AG04450 (cell line): ENCODE results near the gene BORCS8. TPM values are rescaled to one million over a fixed set of nuclear protein-coding genes. Genes with fewer than 3 reads are reported as not detected.

Source experiments
- CTCF ChIA-PET: fragments of 300-600, 350-600 bp; formaldehyde crosslinking; extraction: SDS; loops from one replicate; lab custom pipeline; 2022; ENCODE audit warnings: antibody characterized with exemption, inconsistent platforms; lab: Charles Lee
- POLR2A ChIA-PET: fragments of 350-600 bp; formaldehyde crosslinking; extraction: SDS; loops from one replicate; lab custom pipeline; 2021; ENCODE audit warnings: antibody characterized with exemption, inconsistent platforms; lab: Yijun Ruan, JAX
- DNase-seq: peaks from one replicate; pipeline ENCODE4 v3.0.0-alpha.2; 2011; ENCODE audit warnings: low read depth, low spot score
- H3K27ac ChIP-seq: one replicate; pipeline ENCODE4 v1.5.1; 2012; ENCODE audit warnings: low read depth, low read length, control low read depth
- H3K27me3 ChIP-seq: one replicate; pipeline ENCODE4 v1.6.0; 2012; ENCODE audit warnings: low read length; ENCODE audit not compliant: control insufficient read depth, insufficient read depth
- H3K4me3 ChIP-seq: 2 replicates; pipeline ENCODE4 v1.5.1; 2011; ENCODE audit warnings: mild to moderate bottlenecking, low read depth, low read length, control low read depth
- H3K9me3 ChIP-seq: 2 replicates; pipeline ENCODE4 v1.5.1; 2012; ENCODE audit warnings: low read length; ENCODE audit not compliant: control insufficient read depth, insufficient read depth
- polyA plus RNA-seq: library from polyadenylated mRNA; depleted of rRNA; stranded (reverse); fragments of >200 nt; gene quantifications from 2 replicates; pipeline ENCODE4 v1.2.3, GENCODE V29; 2011
- TF ChIP-seq, protein P1 (sequence below): IDR thresholded peaks from 2 replicates; pipeline ENCODE4 v1.5.1; 2011; ENCODE audit warnings: low read depth, low read length, control low read depth, inconsistent platforms

BORCS8 gene
- polyA plus RNA-seq, 1 experiment = 16.6 TPM

GRCh38 chr19:19236173-19236572 is 44.2 kb upstream of the BORCS8 start:
- ChIA-PET CTCF (no interaction called here), POLR2A (no interaction called here)
- Histone ChIP-seq H3K27me3 (peaks cover 3% of the 10 kb centered on the region), H3K9me3 (peaks cover 14% of the 10 kb centered on the region), H3K4me3 (no peak overlapping the region), H3K27ac (no peak overlapping the region)
- TF ChIP-seq, protein P1, sequence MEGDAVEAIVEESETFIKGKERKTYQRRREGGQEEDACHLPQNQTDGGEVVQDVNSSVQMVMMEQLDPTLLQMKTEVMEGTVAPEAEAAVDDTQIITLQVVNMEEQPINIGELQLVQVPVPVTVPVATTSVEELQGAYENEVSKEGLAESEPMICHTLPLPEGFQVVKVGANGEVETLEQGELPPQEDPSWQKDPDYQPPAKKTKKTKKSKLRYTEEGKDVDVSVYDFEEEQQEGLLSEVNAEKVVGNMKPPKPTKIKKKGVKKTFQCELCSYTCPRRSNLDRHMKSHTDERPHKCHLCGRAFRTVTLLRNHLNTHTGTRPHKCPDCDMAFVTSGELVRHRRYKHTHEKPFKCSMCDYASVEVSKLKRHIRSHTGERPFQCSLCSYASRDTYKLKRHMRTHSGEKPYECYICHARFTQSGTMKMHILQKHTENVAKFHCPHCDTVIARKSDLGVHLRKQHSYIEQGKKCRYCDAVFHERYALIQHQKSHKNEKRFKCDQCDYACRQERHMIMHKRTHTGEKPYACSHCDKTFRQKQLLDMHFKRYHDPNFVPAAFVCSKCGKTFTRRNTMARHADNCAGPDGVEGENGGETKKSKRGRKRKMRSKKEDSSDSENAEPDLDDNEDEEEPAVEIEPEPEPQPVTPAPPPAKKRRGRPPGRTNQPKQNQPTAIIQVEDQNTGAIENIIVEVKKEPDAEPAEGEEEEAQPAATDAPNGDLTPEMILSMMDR = no peak
- no peak for DNase-seq

- no peak for DNase-seq
- Histone ChIP-seq H3K4me3 (no peak overlapping the region), H3K27ac (no peak overlapping the region), H3K9me3 (peaks cover 14% of the 10 kb centered on the region), H3K27me3 (peaks cover 4% of the 10 kb centered on the region)
- ChIA-PET POLR2A (no interaction called here), CTCF (interaction anchor here (1.6 kb wide), 1 partner anchor 9 kb away, joined by 3 read pairs; no protein-coding TSS in a partner anchor)
- TF ChIP-seq, protein P1 = no peak
Observed at GRCh38 chr19:19234220-19234816, 42.4 kb upstream of the BORCS8 start.

DNA sequence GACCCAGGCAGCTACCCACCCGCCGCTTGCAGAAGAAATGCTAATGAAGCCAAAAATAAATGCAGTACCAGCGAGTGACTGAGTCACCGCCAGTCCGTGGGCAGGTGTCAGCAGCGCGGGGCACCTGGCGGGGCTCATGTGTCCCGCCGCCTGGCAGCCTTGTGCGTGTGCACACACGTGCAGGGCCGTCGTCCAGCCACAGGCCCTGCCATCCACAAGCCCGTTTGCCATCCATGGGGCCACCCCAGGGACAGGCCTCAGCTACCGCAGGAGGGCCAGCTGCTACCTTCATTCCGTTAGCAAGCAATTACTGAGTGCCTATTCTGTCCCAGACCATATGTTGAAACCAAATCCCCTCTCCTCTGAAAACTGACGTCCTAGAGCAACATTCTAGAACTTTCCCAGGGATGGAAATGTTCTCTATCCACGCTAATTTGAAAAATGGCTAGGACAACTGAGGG is 40.3 kb upstream of the BORCS8 start:
- H3K27me3 ChIP-seq = peaks cover 5% of the 10 kb centered on the region
- no peak for DNase-seq
- H3K27ac ChIP-seq = no peak overlapping the region
- H3K4me3 ChIP-seq = no peak overlapping the region
- ChIA-PET POLR2A (no interaction called here), CTCF (no interaction called here)
- TF ChIP-seq, protein P1 = no peak
- H3K9me3 ChIP-seq = peaks cover 14% of the 10 kb centered on the region

DNA sequence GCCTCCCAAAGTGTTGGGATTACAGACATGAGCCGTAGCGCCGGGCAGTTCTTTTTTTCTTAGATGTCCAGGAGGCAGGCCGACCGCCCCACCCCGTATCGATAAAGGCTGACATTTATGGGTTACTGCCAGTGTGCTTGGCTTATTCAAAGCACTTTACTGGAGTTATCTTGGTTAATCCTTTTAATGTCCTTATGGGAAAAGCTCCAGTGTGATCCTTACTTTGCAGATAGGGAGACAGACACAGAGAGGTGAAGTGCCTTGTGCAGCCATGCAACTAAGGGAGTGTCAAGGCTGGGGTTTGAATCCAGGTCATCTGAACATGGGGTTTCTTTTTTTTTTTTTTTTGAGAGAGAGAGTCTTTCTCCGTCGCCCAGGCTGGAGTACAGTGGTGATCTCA is 39.0 kb upstream of the BORCS8 start:
- TF ChIP-seq, protein P1 = no peak
- POLR2A ChIA-PET = no interaction called here
- peaks cover 7% of the 10 kb centered on the region for H3K27me3 ChIP-seq
- no peak overlapping the region for H3K4me3 ChIP-seq
- H3K9me3 ChIP-seq = peaks cover 14% of the 10 kb centered on the region
- DNase-seq = no peak
- no peak overlapping the region for H3K27ac ChIP-seq
- CTCF ChIA-PET = no interaction called here

GRCh38 chr19:19229701-19230100 is 37.7 kb upstream of the BORCS8 start:
- Histone ChIP-seq H3K9me3 (peaks cover 10% of the 10 kb centered on the region), H3K27me3 (peaks cover 7% of the 10 kb centered on the region)
- CTCF ChIA-PET = no interaction called here

More at GRCh38 chr19:19229701-19230100, 37.7 kb upstream of the BORCS8 start:
- Histone ChIP-seq H3K27ac (no peak overlapping the region), H3K4me3 (no peak overlapping the region)
- TF ChIP-seq, protein P1 = no peak
- POLR2A ChIA-PET = no interaction called here
- DNase-seq = no peak
